HEK293 (cell line): ENCODE measurements around the gene GOLT1B.

Source experiments
- CTCF ChIP-seq: fragments of 450-650 bp; formaldehyde crosslinking; IDR thresholded peaks from 2 replicates; pipeline ENCODE4 v1.5.1; 2016; ENCODE audit warnings: missing biosample characterization, missing genetic modification characterization
- RBAK ChIP-seq: fragments of 450-650 bp; formaldehyde crosslinking; IDR thresholded peaks from 2 replicates; pipeline ENCODE4 v1.5.1; 2016; ENCODE audit warnings: missing biosample characterization, missing genetic modification characterization
- REST ChIP-seq: fragments of 450-650 bp; formaldehyde crosslinking; IDR thresholded peaks from 2 replicates; pipeline ENCODE4 v1.5.1; 2016; ENCODE audit warnings: missing biosample characterization, missing genetic modification characterization
- ZBTB20 ChIP-seq: fragments of 450-650 bp; formaldehyde crosslinking; IDR thresholded peaks from 2 replicates; pipeline ENCODE4 v1.5.1; 2016; ENCODE audit warnings: missing biosample characterization, missing genetic modification characterization
- ZBTB49 ChIP-seq: fragments of 450-650 bp; formaldehyde crosslinking; IDR thresholded peaks from 2 replicates; pipeline ENCODE4 v1.5.1; 2016; ENCODE audit warnings: missing biosample characterization, missing genetic modification characterization, low read depth
- ZNF184 ChIP-seq: fragments of 450-650 bp; IDR thresholded peaks from 2 replicates; pipeline ENCODE4 v1.5.1; 2018; ENCODE audit warnings: missing biosample characterization, mild to moderate bottlenecking, missing genetic modification characterization
- ZNF202 ChIP-seq: fragments of 450-650 bp; formaldehyde crosslinking; IDR thresholded peaks from 2 replicates; pipeline ENCODE4 v1.5.1; 2016; ENCODE audit warnings: missing biosample characterization, missing genetic modification characterization, borderline replicate concordance
- ZNF596 ChIP-seq: fragments of 450-650 bp; IDR thresholded peaks from 2 replicates; pipeline ENCODE4 v1.5.0; 2018; ENCODE audit warnings: missing biosample characterization, mild to moderate bottlenecking, missing genetic modification characterization, moderate library complexity
- TF ChIP-seq, protein P1 (sequence below): fragments of 450-650 bp; formaldehyde crosslinking; IDR thresholded peaks from 2 replicates; pipeline ENCODE4 v1.5.1; 2016; ENCODE audit warnings: missing biosample characterization, missing genetic modification characterization

DNA sequence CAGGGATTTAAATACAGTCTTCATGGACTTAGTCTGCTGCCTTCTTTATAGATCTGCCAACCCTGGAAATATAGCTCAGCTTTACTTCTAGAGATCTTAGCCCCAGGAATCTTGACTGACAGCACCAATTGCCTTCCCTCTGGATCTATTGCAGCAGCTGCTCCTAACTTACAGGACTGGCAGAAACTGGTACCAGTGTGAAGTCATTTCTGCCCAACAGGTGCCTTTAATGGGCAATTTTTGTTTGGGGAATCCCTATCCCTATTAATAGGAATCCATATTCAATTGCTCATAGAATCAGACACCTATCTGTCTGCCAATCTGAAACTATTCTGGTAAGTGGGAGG lies 51.7 kb downstream of the GOLT1B start:
- no peak for TF ChIP-seq CTCF (tag by site-specific recombination)
- TF ChIP-seq ZNF184: no peak
- no peak for TF ChIP-seq ZBTB20 (tag by site-specific recombination)
- no peak for TF ChIP-seq RBAK (tag by site-specific recombination)
- no peak for TF ChIP-seq REST (tag by site-specific recombination)
- no peak for TF ChIP-seq ZNF202 (tag by site-specific recombination)
- TF ChIP-seq ZBTB49 (tag by site-specific recombination): no peak
- TF ChIP-seq, protein P1, sequence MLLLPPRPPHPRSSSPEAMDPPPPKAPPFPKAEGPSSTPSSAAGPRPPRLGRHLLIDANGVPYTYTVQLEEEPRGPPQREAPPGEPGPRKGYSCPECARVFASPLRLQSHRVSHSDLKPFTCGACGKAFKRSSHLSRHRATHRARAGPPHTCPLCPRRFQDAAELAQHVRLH: no peak
- no peak for TF ChIP-seq ZNF596
